SK-N-SH treated with all-trans-retinoic acid at 6 μM for 48 hours (cell line): ENCODE measurements around the gene MTTP.

ENCODE experiments used
- SNAI2 ChIP-seq: fragments of 250-450 bp; sonication (Bioruptor Pico); IDR thresholded peaks from 2 replicates; pipeline ENCODE4 v1.5.0; 2020; ENCODE audit warnings: mild to moderate bottlenecking, moderate library complexity
- ZC3H10 ChIP-seq: fragments of 250-450 bp; sonication (Bioruptor Pico); IDR thresholded peaks from 2 replicates; pipeline ENCODE4 v1.5.1; 2021; ENCODE audit warnings: mild to moderate bottlenecking, moderate library complexity
- ZFP30 ChIP-seq: fragments of 450-650 bp; formaldehyde crosslinking; IDR thresholded peaks from 2 replicates; pipeline ENCODE4 v1.5.0; 2022; ENCODE audit warnings: mild to moderate bottlenecking, moderate library complexity
- ZNF565 ChIP-seq: fragments of 450-650 bp; formaldehyde crosslinking; conservative IDR thresholded peaks from 2 replicates; pipeline ENCODE4 v1.5.0; 2020; ENCODE audit warnings: low read depth, mild to moderate bottlenecking, moderate library complexity
- TF ChIP-seq, protein P1 (sequence below): fragments of 250-450 bp; sonication (Bioruptor Pico); IDR thresholded peaks from 2 replicates; pipeline ENCODE4 v1.5.1; 2020; ENCODE audit warnings: low read depth, mild to moderate bottlenecking, moderate library complexity
- TF ChIP-seq, protein P2 (sequence below): fragments of 250-450 bp; sonication (Bioruptor Pico); IDR thresholded peaks from 2 replicates; pipeline ENCODE4 v1.5.1; 2021; ENCODE audit warnings: mild to moderate bottlenecking, moderate library complexity
- TF ChIP-seq, protein P3 (sequence below): fragments of 250-450 bp; sonication (Bioruptor Pico); IDR thresholded peaks from 2 replicates; pipeline ENCODE4 v1.8.0; 2021; ENCODE audit warnings: low read depth, mild to moderate bottlenecking, moderate library complexity, borderline replicate concordance
- TF ChIP-seq, protein P4 (sequence below): fragments of 250-450 bp; sonication (Bioruptor Pico); IDR thresholded peaks from 2 replicates; pipeline ENCODE4 v1.8.0; 2020; ENCODE audit warnings: mild to moderate bottlenecking, moderate library complexity, borderline replicate concordance
- TF ChIP-seq, protein P5 (sequence below): fragments of 250-450 bp; sonication (Bioruptor Pico); IDR thresholded peaks from 2 replicates; pipeline ENCODE4 v1.5.0; 2020; ENCODE audit warnings: mild to moderate bottlenecking, moderate library complexity

DNA sequence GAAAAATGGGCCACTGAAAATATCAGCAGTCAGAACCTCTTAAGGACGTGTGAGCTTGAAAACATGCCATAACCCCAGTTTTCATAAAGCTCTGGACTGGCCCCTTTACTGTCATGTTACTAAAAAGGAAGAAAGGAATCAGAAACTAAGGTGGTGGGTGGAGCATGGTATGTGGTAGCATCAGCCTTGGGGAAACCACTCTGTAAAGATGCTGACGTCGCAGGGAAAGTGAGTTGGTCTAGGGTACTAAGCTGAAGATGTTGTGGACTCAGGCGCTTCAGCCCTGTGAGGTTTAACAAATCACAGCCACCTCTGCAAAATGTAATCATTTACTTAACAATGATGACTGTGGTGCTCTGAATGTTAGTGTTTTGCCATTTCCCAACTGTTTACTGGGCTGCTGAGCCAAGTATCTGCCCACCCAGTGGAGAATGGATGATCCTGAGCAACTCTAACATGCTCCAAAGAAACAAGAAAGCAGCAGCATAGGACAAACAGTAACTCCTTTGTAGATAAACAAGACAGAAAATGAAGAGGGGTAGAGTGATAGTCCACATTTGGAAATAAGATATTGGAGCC lies 49.6 kb downstream of the MTTP start:
- TF ChIP-seq, protein P1, sequence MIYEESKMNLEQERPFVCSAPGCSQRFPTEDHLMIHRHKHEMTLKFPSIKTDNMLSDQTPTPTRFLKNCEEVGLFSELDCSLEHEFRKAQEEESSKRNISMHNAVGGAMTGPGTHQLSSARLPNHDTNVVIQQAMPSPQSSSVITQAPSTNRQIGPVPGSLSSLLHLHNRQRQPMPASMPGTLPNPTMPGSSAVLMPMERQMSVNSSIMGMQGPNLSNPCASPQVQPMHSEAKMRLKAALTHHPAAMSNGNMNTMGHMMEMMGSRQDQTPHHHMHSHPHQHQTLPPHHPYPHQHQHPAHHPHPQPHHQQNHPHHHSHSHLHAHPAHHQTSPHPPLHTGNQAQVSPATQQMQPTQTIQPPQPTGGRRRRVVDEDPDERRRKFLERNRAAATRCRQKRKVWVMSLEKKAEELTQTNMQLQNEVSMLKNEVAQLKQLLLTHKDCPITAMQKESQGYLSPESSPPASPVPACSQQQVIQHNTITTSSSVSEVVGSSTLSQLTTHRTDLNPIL, result no peak
- TF ChIP-seq ZFP30 (CRISPR knock-in tag) (no peak), SNAI2 (CRISPR knock-in tag) (no peak), ZC3H10 (no peak), ZNF565 (CRISPR knock-in tag) (no peak)
- TF ChIP-seq, protein P2, sequence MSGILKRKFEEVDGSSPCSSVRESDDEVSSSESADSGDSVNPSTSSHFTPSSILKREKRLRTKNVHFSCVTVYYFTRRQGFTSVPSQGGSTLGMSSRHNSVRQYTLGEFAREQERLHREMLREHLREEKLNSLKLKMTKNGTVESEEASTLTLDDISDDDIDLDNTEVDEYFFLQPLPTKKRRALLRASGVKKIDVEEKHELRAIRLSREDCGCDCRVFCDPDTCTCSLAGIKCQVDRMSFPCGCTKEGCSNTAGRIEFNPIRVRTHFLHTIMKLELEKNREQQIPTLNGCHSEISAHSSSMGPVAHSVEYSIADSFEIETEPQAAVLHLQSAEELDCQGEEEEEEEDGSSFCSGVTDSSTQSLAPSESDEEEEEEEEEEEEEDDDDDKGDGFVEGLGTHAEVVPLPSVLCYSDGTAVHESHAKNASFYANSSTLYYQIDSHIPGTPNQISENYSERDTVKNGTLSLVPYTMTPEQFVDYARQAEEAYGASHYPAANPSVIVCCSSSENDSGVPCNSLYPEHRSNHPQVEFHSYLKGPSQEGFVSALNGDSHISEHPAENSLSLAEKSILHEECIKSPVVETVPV (CRISPR knock-in tag), result no peak
- TF ChIP-seq, protein P3, sequence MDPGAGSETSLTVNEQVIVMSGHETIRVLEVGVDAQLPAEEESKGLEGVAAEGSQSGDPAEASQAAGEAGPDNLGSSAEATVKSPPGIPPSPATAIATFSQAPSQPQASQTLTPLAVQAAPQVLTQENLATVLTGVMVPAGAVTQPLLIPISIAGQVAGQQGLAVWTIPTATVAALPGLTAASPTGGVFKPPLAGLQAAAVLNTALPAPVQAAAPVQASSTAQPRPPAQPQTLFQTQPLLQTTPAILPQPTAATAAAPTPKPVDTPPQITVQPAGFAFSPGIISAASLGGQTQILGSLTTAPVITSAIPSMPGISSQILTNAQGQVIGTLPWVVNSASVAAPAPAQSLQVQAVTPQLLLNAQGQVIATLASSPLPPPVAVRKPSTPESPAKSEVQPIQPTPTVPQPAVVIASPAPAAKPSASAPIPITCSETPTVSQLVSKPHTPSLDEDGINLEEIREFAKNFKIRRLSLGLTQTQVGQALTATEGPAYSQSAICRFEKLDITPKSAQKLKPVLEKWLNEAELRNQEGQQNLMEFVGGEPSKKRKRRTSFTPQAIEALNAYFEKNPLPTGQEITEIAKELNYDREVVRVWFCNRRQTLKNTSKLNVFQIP, result no peak
- TF ChIP-seq, protein P4, sequence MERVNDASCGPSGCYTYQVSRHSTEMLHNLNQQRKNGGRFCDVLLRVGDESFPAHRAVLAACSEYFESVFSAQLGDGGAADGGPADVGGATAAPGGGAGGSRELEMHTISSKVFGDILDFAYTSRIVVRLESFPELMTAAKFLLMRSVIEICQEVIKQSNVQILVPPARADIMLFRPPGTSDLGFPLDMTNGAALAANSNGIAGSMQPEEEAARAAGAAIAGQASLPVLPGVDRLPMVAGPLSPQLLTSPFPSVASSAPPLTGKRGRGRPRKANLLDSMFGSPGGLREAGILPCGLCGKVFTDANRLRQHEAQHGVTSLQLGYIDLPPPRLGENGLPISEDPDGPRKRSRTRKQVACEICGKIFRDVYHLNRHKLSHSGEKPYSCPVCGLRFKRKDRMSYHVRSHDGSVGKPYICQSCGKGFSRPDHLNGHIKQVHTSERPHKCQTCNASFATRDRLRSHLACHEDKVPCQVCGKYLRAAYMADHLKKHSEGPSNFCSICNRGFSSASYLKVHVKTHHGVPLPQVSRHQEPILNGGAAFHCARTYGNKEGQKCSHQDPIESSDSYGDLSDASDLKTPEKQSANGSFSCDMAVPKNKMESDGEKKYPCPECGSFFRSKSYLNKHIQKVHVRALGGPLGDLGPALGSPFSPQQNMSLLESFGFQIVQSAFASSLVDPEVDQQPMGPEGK (CRISPR knock-in tag), result no peak
- TF ChIP-seq, protein P5, sequence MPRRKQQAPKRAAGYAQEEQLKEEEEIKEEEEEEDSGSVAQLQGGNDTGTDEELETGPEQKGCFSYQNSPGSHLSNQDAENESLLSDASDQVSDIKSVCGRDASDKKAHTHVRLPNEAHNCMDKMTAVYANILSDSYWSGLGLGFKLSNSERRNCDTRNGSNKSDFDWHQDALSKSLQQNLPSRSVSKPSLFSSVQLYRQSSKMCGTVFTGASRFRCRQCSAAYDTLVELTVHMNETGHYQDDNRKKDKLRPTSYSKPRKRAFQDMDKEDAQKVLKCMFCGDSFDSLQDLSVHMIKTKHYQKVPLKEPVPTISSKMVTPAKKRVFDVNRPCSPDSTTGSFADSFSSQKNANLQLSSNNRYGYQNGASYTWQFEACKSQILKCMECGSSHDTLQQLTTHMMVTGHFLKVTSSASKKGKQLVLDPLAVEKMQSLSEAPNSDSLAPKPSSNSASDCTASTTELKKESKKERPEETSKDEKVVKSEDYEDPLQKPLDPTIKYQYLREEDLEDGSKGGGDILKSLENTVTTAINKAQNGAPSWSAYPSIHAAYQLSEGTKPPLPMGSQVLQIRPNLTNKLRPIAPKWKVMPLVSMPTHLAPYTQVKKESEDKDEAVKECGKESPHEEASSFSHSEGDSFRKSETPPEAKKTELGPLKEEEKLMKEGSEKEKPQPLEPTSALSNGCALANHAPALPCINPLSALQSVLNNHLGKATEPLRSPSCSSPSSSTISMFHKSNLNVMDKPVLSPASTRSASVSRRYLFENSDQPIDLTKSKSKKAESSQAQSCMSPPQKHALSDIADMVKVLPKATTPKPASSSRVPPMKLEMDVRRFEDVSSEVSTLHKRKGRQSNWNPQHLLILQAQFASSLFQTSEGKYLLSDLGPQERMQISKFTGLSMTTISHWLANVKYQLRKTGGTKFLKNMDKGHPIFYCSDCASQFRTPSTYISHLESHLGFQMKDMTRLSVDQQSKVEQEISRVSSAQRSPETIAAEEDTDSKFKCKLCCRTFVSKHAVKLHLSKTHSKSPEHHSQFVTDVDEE (CRISPR knock-in tag), result no peak
